Peyer's patch (tissue), 4 donors: ENCODE results near the gene F2RL1.
"Not testable (repeated sequence)": the region's sequence is repeated elsewhere in the genome, so short reads cannot be mapped to it uniquely, and the experiment has no call there.

Source experiments
- POLR2A ChIP-seq, 2 donors: fragments of 450-650 bp; IDR thresholded peaks; one replicate each; pipeline ENCODE4 v1.5.1; 2017; ENCODE audit warnings: antibody characterized with exemption in 2 of 2, mild to moderate bottlenecking in 2 of 2, moderate library complexity in 2 of 2
- TF ChIP-seq, protein P1 (sequence below), 6 experiments: fragments of 450-650 bp in 4 of 6; fragments of 200-600 bp in 2 of 6; sonication (generic) in 1 of 6; IDR thresholded peaks; one replicate each; pipeline ENCODE4 v1.5.1; 2017 to 2019; ENCODE audit warnings: antibody characterized with exemption in 6 of 6, mild to moderate bottlenecking in 3 of 6, moderate library complexity in 1 of 6

DNA sequence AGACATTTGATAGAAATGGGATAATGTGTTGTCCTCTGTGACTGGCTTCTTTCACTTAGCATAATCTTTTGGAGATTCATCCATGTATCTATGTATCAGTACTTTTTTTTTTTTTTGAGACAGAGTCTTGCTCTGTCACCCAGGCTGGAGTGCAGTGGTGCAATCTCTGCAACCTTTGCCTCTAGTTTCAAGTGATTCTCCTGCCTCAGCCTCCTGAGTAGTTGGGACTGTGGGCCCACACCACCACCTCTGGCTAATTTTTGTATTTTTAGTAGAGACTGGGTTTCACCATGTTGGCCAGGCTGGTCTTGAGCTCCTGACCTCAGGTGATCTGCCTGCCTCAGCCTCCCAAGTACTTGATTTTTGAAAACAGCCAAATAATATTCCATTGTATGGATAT lies 7.6 kb downstream of the F2RL1 start:
- TF ChIP-seq, protein P1, sequence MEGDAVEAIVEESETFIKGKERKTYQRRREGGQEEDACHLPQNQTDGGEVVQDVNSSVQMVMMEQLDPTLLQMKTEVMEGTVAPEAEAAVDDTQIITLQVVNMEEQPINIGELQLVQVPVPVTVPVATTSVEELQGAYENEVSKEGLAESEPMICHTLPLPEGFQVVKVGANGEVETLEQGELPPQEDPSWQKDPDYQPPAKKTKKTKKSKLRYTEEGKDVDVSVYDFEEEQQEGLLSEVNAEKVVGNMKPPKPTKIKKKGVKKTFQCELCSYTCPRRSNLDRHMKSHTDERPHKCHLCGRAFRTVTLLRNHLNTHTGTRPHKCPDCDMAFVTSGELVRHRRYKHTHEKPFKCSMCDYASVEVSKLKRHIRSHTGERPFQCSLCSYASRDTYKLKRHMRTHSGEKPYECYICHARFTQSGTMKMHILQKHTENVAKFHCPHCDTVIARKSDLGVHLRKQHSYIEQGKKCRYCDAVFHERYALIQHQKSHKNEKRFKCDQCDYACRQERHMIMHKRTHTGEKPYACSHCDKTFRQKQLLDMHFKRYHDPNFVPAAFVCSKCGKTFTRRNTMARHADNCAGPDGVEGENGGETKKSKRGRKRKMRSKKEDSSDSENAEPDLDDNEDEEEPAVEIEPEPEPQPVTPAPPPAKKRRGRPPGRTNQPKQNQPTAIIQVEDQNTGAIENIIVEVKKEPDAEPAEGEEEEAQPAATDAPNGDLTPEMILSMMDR (IDR thresholded peaks at IDR 0.05), result not testable (repeated sequence)
- not testable (repeated sequence) for TF ChIP-seq POLR2A (IDR thresholded peaks at IDR 0.05)
